Endothelial cell of umbilical vein (primary cell): ENCODE results near the gene DIDO1. TPM values are rescaled to one million over a fixed set of nuclear protein-coding genes. Genes with fewer than 3 reads are reported as not detected.

Experiments
- BruUV-seq: library from RNA; stranded (reverse); fragments of 400-500 nt; replicated peaks from 2 replicates; lab custom pipeline; 2021; lab: Mats Ljungman, UMichigan
- CTCF ChIA-PET: fragments of 300-600, 350-600 bp; sonication (Branson Sonifier 250); formaldehyde crosslinking; loops from one replicate; lab custom pipeline; 2021; ENCODE audit warnings: antibody characterized with exemption, inconsistent platforms; lab: Charles Lee
- POLR2A ChIA-PET: fragments of 300-600, 350-600 bp; sonication (Branson Sonifier 250); formaldehyde crosslinking; loops from one replicate; lab custom pipeline; 2021; ENCODE audit warnings: antibody characterized with exemption, inconsistent platforms; lab: Charles Lee
- DNase-seq: peaks from one replicate; pipeline ENCODE4 v3.0.0-alpha.2; 2011; ENCODE audit warnings: low read depth, low spot score
- FAIRE-seq: peaks from 2 replicates; lab custom pipeline; 2011; peaks lifted over from hg19 to GRCh38; lab: Jason Lieb, UNC
- H2AFZ ChIP-seq: 2 replicates; pipeline ENCODE4 v1.6.0; 2012; ENCODE audit warnings: low read depth, low read length, control low read depth, inconsistent platforms
- H3K27ac ChIP-seq: 2 replicates; pipeline ENCODE4 v1.5.1; 2011; ENCODE audit warnings: low read depth, mild to moderate bottlenecking, control low read depth, low read length, moderate library complexity; ENCODE audit not compliant: insufficient read depth
- H3K27me3 ChIP-seq, 2 experiments: 2 replicates each; pipeline versions ENCODE4 v1.6.0 to v1.6.1; 2011; ENCODE audit warnings: low read length in 2 of 2, mixed read lengths in 1 of 2; ENCODE audit not compliant: control insufficient read depth in 2 of 2, insufficient read depth in 2 of 2
- H3K36me3 ChIP-seq, 2 experiments: 2 replicates in 1 of 2; 3 replicates in 1 of 2; pipeline ENCODE4 v1.5.1; 2011; ENCODE audit warnings: low read length in 2 of 2, mild to moderate bottlenecking in 1 of 2, moderate library complexity in 1 of 2; ENCODE audit not compliant: control insufficient read depth in 2 of 2, insufficient read depth in 2 of 2; ENCODE audit errors: extremely low read depth in 1 of 2
- H3K4me1 ChIP-seq: 3 replicates; pipeline ENCODE4 v1.5.1; 2011; ENCODE audit warnings: mild to moderate bottlenecking, low read length; ENCODE audit not compliant: control insufficient read depth, insufficient read depth; ENCODE audit errors: extremely low read depth
- H3K4me2 ChIP-seq: 2 replicates; pipeline ENCODE4 v1.6.1; 2011; ENCODE audit warnings: low read length, control low read depth, mixed read lengths; ENCODE audit not compliant: insufficient read depth
- H3K4me3 ChIP-seq, 3 experiments: fragments of 200-600 bp in 1 of 3; sonication (generic), shearing (Covaris generic) in 1 of 3; replicated peaks in 1 of 3; 2 replicates each; pipeline ENCODE4 v1.5.1; 2011 to 2016; ENCODE audit warnings: control low read depth in 3 of 3, low read length in 3 of 3, mild to moderate bottlenecking in 2 of 3, inconsistent platforms in 1 of 3, low read depth in 1 of 3, moderate library complexity in 1 of 3; ENCODE audit not compliant: insufficient read depth in 1 of 3
- H3K79me2 ChIP-seq: 2 replicates; pipeline ENCODE4 v1.6.0; 2012; ENCODE audit warnings: low read length, inconsistent platforms; ENCODE audit not compliant: control insufficient read depth, insufficient read depth
- H3K9ac ChIP-seq: replicated peaks from 2 replicates; pipeline ENCODE3; 2011; ENCODE audit warnings: low read length, control low read depth; ENCODE audit not compliant: insufficient read depth; ENCODE audit errors: extremely low read depth
- H3K9me1 ChIP-seq: replicated peaks from 3 replicates; pipeline ENCODE4 v1.6.0; 2011; ENCODE audit warnings: mild to moderate bottlenecking, low read length; ENCODE audit not compliant: control insufficient read depth, insufficient read depth; ENCODE audit errors: extremely low read depth
- H3K9me3 ChIP-seq: replicated peaks from 2 replicates; pipeline ENCODE4 v1.5.1; 2012; ENCODE audit warnings: low read length, inconsistent platforms; ENCODE audit not compliant: control insufficient read depth, insufficient read depth
- H4K20me1 ChIP-seq: replicated peaks from 2 replicates; pipeline ENCODE3; 2011; ENCODE audit warnings: mild to moderate bottlenecking, low read length; ENCODE audit not compliant: control insufficient read depth, insufficient read depth; ENCODE audit errors: extremely low read depth
- CTCF ChIP-seq, 2 donors: IDR thresholded peaks; 1 replicate in 1 of 2; 2 replicates in 1 of 2; pipeline ENCODE4 v1.5.1; 2011; ENCODE audit warnings: low read length in 2 of 2, mild to moderate bottlenecking in 2 of 2, moderate library complexity in 2 of 2, control low read depth in 1 of 2, inconsistent platforms in 1 of 2, low read depth in 1 of 2; ENCODE audit not compliant: insufficient read depth in 1 of 2; ENCODE audit errors: extremely low read depth in 1 of 2
- EZH2 ChIP-seq: IDR thresholded peaks from 2 replicates; pipeline ENCODE4 v1.6.1; 2012; ENCODE audit warnings: borderline replicate concordance, low read depth, mild to moderate bottlenecking, moderate library complexity, low read length, inconsistent platforms; ENCODE audit not compliant: severe bottlenecking
- FOS ChIP-seq: IDR thresholded peaks from 2 replicates; pipeline ENCODE4 v1.6.1; 2011; ENCODE audit warnings: mild to moderate bottlenecking, low read length, moderate library complexity, borderline replicate concordance; ENCODE audit not compliant: insufficient read depth
- GATA2 ChIP-seq: IDR thresholded peaks from 2 replicates; pipeline ENCODE4 v1.7.0; 2011; ENCODE audit warnings: low read depth, mild to moderate bottlenecking, moderate library complexity, mixed read lengths, low read length; ENCODE audit not compliant: insufficient read length, insufficient read depth
- JUN ChIP-seq: IDR thresholded peaks from 2 replicates; pipeline ENCODE4 v1.6.1; 2011; ENCODE audit warnings: borderline replicate concordance, low read depth; ENCODE audit not compliant: insufficient read length, insufficient read depth
- MYC ChIP-seq: IDR thresholded peaks from one replicate; pipeline ENCODE4 v1.6.1; 2011; ENCODE audit warnings: mild to moderate bottlenecking, low read depth, low read length
- dilution Hi-C: fragments of 300-500 bp; cut with MboI; formaldehyde crosslinking; loops from one replicate; pipeline ENCODE4 v1.15.0; 2019; ENCODE audit warnings: low sequenced_read_pairs; ENCODE audit not compliant: extremely low pct_ligation_motif_present
- intact Hi-C: fragments of 100-400 bp; cut with micrococcal nuclease; formaldehyde crosslinking; loops from one replicate; pipeline ENCODE4 v1.10.0; 2022
- polyA plus RNA-seq, 4 experiments: library from polyadenylated mRNA; depleted of rRNA in 3 of 4; stranded (reverse) in 3 of 4; unstranded in 1 of 4; fragments of >200 nt; gene quantifications; 2 replicates each; pipeline versions ENCODE4 v1.2.1 to v1.2.3, GENCODE V29; 2011 to 2012; ENCODE audit warnings: missing spikeins in 1 of 4
- total RNA-seq: library from RNA; stranded (reverse); gene quantifications from 2 replicates; pipeline ENCODE4 v1.2.3, GENCODE V29; 2021
- TF ChIP-seq, protein P1 (sequence below): IDR thresholded peaks from 2 replicates; pipeline ENCODE4 v1.6.1; 2011; ENCODE audit not compliant: insufficient read depth, insufficient read length

The DIDO1 gene
- total and polyA plus RNA-seq, 2 donors (not counting 3 experiments of a cell fraction or from before 2014, with no cell fraction given), result 22.1 to 51.2 TPM

DNA sequence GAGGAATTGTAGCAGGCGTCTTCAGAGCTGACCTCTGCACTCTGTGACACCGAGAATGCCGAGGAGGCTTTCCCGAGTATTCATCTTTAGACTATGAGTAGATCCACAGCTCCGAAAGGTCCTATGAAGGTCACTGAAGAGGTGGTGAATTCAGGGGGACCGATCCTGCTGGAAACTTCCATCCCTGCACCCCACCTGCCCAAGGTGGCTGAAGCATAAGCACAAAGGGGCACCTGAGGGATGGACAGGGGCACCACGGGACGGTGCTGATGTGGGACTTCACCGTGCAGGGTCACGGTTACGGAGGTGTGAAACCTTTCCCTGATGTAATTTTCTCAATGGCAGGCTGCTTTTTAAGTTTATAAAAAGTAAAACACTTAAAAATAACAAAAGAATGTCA, 24.4 kb downstream of the DIDO1 start:
- POLR2A ChIA-PET, result no interaction called here
- TF ChIP-seq FOS (no peak), CTCF (IDR thresholded peaks at IDR 0.05; ENCODE audit: extremely low read depth in 1 of 2, insufficient read depth in 1 of 2, low read depth in 1 of 2, low read length in 2 of 2) (no peak), GATA2 (no peak), JUN (no peak), MYC (no peak), EZH2 (no peak)
- TF ChIP-seq, protein P1, sequence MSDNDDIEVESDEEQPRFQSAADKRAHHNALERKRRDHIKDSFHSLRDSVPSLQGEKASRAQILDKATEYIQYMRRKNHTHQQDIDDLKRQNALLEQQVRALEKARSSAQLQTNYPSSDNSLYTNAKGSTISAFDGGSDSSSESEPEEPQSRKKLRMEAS, result no peak
- Histone ChIP-seq H3K4me3 (no peak overlapping the region), H4K20me1 (no peaks in the 10 kb centered on the region), H3K4me2 (no peak overlapping the region), H2AFZ (no peak overlapping the region), H3K9me1 (no peaks in the 10 kb centered on the region), H3K4me1 (no peaks in the 10 kb centered on the region), H3K9ac (no peak overlapping the region), H3K27me3 (no peaks in the 10 kb centered on the region), H3K36me3 (peaks cover 30 to 31% of the 10 kb centered on the region in 2 experiments), H3K9me3 (no peaks in the 10 kb centered on the region), H3K79me2 (peaks cover 3% of the 10 kb centered on the region), H3K27ac (no peak overlapping the region)
- DNase-seq (no peak), FAIRE-seq (no peak)
- BruUV-seq, result no TSS peak
- intact Hi-C loops (no loop called here), dilution Hi-C loops (no loop called here)
- CTCF ChIA-PET, result interaction anchor here (1.2 to 3.6 kb wide), 7 partner anchors 10 to 107 kb away, joined by 3 to 21 read pairs (median 6); partner anchors contain the start of gene SLC17A9
